HG03097 (cell line): Measurements from ENCODE around the gene LINGO1.

Experiments used
- ATAC-seq: cut with Tn5 transposase; IDR thresholded peaks from one replicate; pipeline ENCODE4 v1.9.1; 2021; ENCODE audit not compliant: unreplicated experiment, low FRiP score

Gene LINGO1, protein sequence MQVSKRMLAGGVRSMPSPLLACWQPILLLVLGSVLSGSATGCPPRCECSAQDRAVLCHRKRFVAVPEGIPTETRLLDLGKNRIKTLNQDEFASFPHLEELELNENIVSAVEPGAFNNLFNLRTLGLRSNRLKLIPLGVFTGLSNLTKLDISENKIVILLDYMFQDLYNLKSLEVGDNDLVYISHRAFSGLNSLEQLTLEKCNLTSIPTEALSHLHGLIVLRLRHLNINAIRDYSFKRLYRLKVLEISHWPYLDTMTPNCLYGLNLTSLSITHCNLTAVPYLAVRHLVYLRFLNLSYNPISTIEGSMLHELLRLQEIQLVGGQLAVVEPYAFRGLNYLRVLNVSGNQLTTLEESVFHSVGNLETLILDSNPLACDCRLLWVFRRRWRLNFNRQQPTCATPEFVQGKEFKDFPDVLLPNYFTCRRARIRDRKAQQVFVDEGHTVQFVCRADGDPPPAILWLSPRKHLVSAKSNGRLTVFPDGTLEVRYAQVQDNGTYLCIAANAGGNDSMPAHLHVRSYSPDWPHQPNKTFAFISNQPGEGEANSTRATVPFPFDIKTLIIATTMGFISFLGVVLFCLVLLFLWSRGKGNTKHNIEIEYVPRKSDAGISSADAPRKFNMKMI

GRCh38 chr15:77632534-77633133, at the start of gene LINGO1:
TSS of gene LINGO1 (minus strand) at chr15:77632912. CDS start at chr15:77632315, 597 bp downstream.
- no peak for ATAC-seq

- ATAC-seq, result no peak
Measured at GRCh38 chr15:77681362-77681761, 48.6 kb upstream of the LINGO1 start.

GRCh38 chr15:77676569-77677375, 44.1 kb upstream of the LINGO1 start:
- ATAC-seq, result no peak

DNA sequence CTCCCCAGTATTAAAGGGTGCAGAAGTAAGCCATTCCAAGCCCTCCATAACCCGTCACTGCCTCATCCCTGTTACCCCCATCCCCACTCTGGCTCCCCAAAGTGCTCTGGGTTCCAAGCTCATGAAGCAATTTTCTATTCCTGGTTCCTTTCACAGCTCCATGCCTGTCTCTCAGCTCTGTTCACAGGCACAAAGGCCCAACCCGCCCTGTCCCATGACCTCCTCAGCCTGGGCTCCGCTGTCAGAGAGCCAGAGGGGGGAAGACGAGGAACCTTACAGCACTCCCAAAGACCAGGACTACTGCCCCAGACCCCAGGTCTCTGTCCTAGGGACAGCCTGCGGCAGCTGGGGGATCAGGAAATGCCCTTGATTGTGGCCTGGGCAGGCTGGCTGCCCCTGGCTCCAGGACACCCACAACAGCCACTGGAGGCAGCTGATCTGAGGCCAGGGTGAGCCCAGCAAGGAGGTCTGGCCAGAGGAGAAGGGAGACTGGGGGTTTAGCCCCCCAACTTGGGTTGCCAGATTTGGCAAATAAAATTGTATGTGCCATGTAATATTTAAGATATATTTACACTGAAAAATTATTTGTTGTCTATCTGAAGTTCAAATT, 43.2 kb upstream of the LINGO1 start:
- ATAC-seq, result no peak

- no peak for ATAC-seq
Measured at GRCh38 chr15:77674327-77674726, 41.6 kb upstream of the LINGO1 start.

DNA sequence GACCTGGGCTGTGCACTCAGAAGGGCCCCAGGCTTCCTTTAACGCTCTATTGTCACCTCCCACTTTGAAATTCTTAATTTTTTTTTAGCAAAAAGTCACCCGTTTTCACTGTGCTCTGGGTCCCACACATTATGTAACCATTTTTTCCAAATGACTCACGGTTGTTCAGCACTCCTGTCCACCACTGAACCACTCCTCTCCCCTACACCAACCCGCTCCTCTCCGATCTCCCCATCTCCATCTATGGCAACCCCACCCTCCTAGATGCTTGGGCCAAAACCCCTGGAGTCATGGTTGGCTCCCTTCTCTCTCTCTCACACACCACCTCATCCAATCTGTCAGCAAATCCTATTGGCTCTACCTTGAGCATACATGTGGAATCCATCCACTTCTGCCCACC, 41.2 kb upstream of the LINGO1 start:
- no peak for ATAC-seq

DNA sequence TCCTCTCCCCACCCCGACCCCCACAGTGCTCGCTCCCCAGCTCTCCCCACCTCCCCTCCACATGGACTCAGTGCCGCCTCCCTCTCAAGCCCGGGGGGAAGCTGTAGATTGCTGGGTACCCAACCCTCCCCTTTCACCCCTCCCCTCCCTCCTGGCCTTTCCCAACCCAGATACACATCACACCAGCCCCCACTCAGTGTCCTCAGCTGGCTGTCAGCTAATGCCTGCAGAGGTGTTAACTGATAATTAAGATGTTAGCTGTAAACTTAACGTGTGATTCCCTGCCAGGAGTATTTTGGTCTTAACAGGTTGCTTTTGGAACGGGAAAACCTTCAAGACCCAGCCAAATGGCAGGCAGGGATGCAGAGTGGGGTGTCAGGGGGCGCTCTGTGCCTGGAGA, 39.4 kb upstream of the LINGO1 start:
- ATAC-seq, result no peak

DNA sequence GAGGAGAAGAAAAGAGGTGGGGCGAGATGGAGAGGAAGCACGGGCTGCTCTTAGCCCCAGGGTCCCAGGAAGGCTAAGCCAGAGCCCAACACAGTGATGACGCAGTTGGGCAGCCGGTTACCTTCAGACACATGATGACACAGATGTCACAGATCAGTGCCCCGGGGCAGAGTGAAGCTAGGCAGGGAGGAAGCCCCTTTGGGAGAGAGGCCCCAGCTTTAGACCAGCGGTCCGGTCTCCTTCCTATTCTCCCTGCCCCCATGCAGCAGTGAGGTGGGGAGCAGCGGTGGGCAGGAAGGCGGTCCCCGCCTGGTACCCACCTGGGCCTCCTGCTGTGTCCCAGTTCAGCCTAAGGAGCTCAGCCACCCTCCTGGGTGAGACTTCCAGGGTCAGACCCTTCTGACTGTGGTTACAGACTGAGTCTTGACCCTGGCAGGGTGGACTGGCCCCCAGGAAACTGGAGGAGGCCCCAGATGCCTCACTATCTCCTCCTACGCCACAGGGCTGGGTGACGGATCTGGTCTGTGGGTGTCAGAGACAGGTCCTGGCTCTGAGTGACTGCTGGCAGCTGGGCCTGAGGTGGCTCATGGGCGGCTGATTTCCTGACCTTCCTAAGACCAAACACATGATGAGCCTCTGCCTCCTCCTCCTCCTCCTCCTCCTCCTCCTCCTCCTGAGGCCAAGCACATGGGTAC, 38.8 kb upstream of the LINGO1 start:
- ATAC-seq, result no peak

GRCh38 chr15:77670558-77671361, 38.0 kb upstream of the LINGO1 start:
- ATAC-seq, result no peak

GRCh38 chr15:77669896-77670295, 37.2 kb upstream of the LINGO1 start:
- ATAC-seq, result no peak

GRCh38 chr15:77667338-77668234, 34.9 kb upstream of the LINGO1 start:
- ATAC-seq, result no peak

- ATAC-seq, result no peak
Measured at GRCh38 chr15:77666296-77666660, 33.6 kb upstream of the LINGO1 start.

DNA sequence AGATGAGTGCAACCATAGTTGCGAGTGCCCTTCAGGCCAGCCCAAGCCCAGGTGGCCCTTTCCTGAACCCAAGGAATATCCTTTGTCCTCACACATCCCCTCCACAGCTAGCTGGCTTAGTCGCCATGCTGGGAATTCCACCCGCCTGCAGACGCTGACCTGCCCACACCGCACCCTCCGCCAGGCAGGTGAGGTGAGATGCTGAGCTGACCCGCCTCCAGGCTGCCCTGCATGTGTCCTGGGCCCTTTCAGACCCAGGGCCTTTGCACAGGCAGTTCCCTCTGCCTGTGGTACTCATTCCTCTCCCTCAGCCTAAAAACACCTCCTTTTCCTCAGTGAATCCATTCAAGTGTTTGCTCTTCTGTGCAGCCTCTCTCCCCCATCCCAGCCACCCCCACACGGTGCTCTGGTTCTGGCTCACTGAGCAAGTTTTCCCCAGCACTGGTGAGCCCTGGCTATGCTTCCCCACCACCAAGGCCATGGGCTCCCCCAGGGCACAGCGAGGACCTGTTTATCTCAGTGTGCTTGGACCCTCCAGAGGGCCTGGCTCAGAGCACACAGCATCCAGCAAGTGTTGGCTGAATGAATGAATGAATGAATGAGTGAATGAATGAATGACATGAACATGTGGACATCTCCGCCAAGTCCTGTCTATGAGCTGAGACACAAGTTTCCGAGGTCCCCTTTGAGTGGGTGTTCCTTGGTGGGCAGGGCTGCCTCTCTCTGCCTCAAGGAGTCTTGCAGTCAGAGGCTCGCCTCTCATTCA, 33.0 kb upstream of the LINGO1 start:
- ATAC-seq, result no peak

GRCh38 chr15:77664428-77664827, 31.7 kb upstream of the LINGO1 start:
- no peak for ATAC-seq

DNA sequence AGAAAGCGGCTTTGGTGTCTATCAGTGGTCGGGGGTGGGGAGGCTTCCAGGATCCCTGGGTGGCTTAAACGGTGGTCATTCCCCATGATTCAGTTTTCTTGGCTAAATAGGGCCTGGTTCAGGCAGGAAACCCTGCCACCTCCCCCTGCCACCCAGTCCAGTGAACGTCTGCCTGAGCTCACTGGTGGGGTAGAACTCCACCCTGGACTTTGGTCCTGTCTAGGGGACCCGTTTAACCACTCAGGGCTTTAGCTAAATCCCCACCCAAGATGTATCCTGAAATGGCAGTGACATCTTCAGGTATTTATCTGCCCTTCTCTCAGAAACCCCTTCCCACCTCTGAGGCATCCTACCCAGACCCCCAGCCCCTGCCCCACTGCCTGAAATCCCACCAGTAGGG, 30.5 kb upstream of the LINGO1 start:
- ATAC-seq, result no peak

GRCh38 chr15:77659350-77660321, 26.9 kb upstream of the LINGO1 start:
- ATAC-seq, result no peak
